Neural progenitor cell (in vitro differentiated cells): Measurements from ENCODE around the gene SF3A1.

Source experiments
- EZH2 ChIP-seq: fragments of 200-600 bp; sonication (generic); IDR thresholded peaks from 2 replicates; pipeline ENCODE4 v1.6.1; 2017; ENCODE audit warnings: antibody characterized with exemption, mild to moderate bottlenecking, moderate library complexity
- TF ChIP-seq, protein P1 (sequence below): fragments of 200-600 bp; sonication (generic); IDR thresholded peaks from 2 replicates; pipeline ENCODE4 v1.5.1; 2017; ENCODE audit warnings: antibody characterized with exemption, mild to moderate bottlenecking

GRCh38 chr22:30283342-30283741, 73.4 kb downstream of the SF3A1 start:
- TF ChIP-seq, protein P1, sequence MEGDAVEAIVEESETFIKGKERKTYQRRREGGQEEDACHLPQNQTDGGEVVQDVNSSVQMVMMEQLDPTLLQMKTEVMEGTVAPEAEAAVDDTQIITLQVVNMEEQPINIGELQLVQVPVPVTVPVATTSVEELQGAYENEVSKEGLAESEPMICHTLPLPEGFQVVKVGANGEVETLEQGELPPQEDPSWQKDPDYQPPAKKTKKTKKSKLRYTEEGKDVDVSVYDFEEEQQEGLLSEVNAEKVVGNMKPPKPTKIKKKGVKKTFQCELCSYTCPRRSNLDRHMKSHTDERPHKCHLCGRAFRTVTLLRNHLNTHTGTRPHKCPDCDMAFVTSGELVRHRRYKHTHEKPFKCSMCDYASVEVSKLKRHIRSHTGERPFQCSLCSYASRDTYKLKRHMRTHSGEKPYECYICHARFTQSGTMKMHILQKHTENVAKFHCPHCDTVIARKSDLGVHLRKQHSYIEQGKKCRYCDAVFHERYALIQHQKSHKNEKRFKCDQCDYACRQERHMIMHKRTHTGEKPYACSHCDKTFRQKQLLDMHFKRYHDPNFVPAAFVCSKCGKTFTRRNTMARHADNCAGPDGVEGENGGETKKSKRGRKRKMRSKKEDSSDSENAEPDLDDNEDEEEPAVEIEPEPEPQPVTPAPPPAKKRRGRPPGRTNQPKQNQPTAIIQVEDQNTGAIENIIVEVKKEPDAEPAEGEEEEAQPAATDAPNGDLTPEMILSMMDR, result no peak
- no peak for TF ChIP-seq EZH2
